ENCODE measurements around the gene TNIP2.
"Not testable (repeated sequence)": the region's sequence is repeated elsewhere in the genome, so short reads cannot be mapped to it uniquely, and the experiment has no call there.

TNIP2 gene

DNA sequence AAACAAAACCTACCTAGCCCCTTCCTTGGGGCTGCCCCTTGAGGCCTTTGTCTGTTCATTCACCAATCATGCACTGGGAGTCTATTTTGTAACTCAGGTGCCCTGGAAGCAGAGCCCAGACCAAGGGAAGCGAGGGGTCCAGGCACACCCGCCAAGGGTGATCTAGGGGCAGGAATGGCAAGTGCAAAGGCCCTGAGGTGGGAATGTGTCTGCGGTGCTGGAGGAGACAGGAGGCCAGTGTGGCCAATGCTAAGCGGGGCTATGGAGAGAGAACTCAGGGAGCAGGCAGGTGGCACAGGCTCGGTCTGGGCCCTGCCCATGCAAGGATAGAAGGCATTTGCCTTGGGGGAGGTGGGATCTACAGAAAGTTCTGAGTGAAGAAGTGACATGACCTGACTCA is 33.2 kb upstream of the TNIP2 start:
- no peaks in the 10 kb centered on the region for H3K36me3 Mint-ChIP-seq (ENCODE audit: low read depth)
- H3K4me3 Mint-ChIP-seq, result no peak overlapping the region
- H3K4me1 Mint-ChIP-seq (ENCODE audit: low read depth), result peaks cover 67% of the 10 kb centered on the region
- H3K9me3 Mint-ChIP-seq, result no peaks in the 10 kb centered on the region
- peak; percentile 30 for DNase-seq
- no peaks in the 10 kb centered on the region for H3K27me3 Mint-ChIP-seq
- H3K27ac Mint-ChIP-seq, result peak overlapping the region; percentile 27

- H3K9me3 Mint-ChIP-seq, result peaks cover 3% of the 10 kb centered on the region
- peak overlapping the region; percentile 95 for H3K27ac Mint-ChIP-seq
- H3K4me3 Mint-ChIP-seq, result no peak overlapping the region
- peaks cover 67% of the 10 kb centered on the region for H3K4me1 Mint-ChIP-seq (ENCODE audit: low read depth)
- H3K36me3 Mint-ChIP-seq (ENCODE audit: low read depth), result no peaks in the 10 kb centered on the region
- H3K27me3 Mint-ChIP-seq, result no peaks in the 10 kb centered on the region
- DNase-seq, result peak; percentile 35
Measured at GRCh38 chr4:2788532-2789103, 32.5 kb upstream of the TNIP2 start.

- Mint-ChIP-seq H3K4me1 (ENCODE audit: low read depth) (peaks cover 66% of the 10 kb centered on the region), H3K27me3 (no peaks in the 10 kb centered on the region), H3K4me3 (no peak overlapping the region), H3K27ac (peak overlapping the region; percentile 95), H3K36me3 (ENCODE audit: low read depth) (no peaks in the 10 kb centered on the region), H3K9me3 (peaks cover 8% of the 10 kb centered on the region)
- no peak for DNase-seq
Measured at GRCh38 chr4:2788101-2788500, 32.0 kb upstream of the TNIP2 start.

DNA sequence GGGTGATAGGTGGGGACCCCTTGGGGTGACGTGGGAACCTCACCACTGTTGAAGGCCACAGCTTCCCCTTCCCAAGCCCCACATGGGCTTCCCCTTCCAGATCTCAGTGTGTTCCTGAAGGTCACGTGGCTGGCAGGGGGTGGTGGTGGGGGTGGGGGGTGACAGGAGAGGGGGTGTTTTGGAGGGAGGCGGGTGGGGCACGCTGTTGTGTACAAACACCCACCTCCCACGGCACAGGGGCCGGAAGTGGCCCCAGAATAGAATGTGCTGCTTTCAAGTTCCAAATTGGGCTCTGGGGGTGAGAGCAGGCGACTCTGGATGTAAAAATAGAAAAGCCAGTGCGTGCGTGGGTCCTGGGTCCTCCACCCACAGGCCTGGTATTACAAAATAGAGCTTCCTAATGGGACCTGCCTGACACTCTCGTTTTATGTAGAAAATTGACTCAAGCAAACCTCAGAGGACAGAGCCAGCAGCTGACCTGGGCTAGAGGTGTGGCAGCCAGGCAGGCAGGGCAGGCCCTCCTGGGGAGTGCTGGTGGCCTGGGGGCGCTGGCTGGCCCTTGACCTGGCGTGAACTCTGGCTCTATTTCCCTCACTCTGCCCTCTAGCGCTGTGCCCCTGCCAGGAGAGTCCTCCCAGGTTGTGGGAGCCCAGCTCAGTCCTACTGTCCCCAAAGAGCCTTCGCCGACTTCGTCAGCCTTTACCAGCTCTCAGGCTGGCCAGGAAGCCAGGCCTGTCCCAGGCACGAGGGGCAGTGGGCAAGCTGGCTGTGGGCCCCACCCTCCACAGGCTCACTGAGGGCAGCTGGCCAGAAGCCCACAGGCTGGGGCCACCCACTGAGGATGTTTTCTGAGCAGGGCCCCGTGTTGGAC is 31.3 kb upstream of the TNIP2 start:
- Mint-ChIP-seq H3K27ac (peak overlapping the region; percentile 95), H3K4me3 (peak overlapping the region; percentile 23), H3K9me3 (peaks cover 14% of the 10 kb centered on the region), H3K4me1 (ENCODE audit: low read depth) (peaks cover 68% of the 10 kb centered on the region), H3K27me3 (no peaks in the 10 kb centered on the region), H3K36me3 (ENCODE audit: low read depth) (no peaks in the 10 kb centered on the region)
- DNase-seq, result peak; percentile 72

DNA sequence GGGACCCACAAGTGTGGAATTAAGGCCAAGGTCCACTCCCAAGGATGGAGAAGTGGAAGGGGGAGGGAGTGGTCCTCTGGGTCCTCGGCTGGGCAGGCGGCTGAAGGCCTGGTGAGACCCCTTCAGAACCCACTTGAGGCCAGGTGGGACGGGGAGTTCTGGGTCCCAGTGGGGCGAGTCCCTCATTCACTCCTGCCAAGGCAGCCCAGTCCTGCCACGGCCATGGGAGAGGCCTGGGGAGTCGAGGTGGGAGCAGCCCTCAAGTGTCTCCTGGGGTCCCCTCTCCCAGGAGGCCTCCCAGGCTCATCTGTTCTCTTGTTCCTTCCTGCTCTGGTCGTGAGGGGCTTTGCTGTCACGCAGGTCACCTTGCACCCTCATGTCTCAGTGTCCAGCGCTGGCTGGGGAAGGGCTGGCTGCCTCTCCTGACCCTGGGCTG is 30.7 kb upstream of the TNIP2 start:
- Mint-ChIP-seq H3K27ac (peak overlapping the region; percentile 95), H3K4me1 (ENCODE audit: low read depth) (peaks cover 67% of the 10 kb centered on the region), H3K9me3 (peaks cover 17% of the 10 kb centered on the region), H3K36me3 (ENCODE audit: low read depth) (no peaks in the 10 kb centered on the region), H3K4me3 (peak overlapping the region; percentile 23), H3K27me3 (no peaks in the 10 kb centered on the region)
- DNase-seq, result peak; percentile 63

DNA sequence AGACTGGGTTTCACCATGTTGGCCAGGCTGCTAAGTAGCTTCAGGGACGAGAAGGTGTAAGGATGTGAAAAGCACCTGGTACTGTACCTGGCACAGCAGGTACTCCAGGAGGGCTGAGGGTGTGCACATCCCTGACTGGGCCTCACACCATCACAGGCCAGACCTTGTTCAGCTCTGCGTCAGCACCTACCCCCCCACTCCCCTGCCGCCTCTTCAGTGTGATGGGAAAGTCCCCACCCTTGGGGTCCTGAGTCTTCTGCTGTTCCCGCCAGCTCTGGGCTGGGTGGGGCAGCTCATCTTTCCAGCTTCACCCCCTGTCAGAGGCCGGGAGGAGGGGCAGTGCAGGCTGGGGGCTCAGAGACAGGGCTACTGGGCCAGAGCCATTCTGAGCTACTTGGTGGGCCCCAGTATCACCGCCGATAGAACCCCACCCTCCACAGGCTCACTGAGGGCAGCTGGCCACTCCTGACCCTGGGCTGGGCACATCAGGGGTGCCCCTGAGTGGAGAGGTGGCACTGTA is 30.1 kb upstream of the TNIP2 start:
- H3K36me3 Mint-ChIP-seq (ENCODE audit: low read depth), result no peaks in the 10 kb centered on the region
- H3K27me3 Mint-ChIP-seq, result no peaks in the 10 kb centered on the region
- peak overlapping the region; percentile 95 for H3K27ac Mint-ChIP-seq
- peaks cover 62% of the 10 kb centered on the region for H3K4me1 Mint-ChIP-seq (ENCODE audit: low read depth)
- peak overlapping the region; percentile 10 for H3K4me3 Mint-ChIP-seq
- H3K9me3 Mint-ChIP-seq, result peaks cover 18% of the 10 kb centered on the region
- DNase-seq, result peak; percentile 82

DNA sequence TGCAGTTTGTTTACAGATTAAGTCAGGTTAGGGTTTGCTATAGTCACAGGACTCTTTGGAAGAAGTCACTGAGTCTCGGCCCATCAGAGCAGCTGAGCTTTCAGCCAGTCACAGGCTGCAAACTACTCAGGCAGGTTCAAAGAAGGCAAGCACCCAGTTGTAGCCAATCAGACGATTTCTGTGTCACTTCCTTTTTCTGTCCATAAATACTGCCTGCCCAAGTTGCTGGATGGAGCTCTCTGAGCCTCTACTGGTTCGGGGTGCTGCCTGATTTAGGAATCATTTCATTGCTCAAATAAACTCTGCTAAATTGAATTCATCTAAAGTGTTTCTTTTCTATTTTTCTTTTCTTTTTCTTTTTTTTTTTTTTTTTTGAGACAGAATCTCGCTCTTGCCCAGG is 29.5 kb upstream of the TNIP2 start:
- peak; percentile 50 for DNase-seq
- H3K27me3 Mint-ChIP-seq, result no peaks in the 10 kb centered on the region
- peaks cover 18% of the 10 kb centered on the region for H3K9me3 Mint-ChIP-seq
- no peaks in the 10 kb centered on the region for H3K36me3 Mint-ChIP-seq (ENCODE audit: low read depth)
- H3K27ac Mint-ChIP-seq, result no peak overlapping the region
- H3K4me3 Mint-ChIP-seq, result no peak overlapping the region
- H3K4me1 Mint-ChIP-seq (ENCODE audit: low read depth), result peaks cover 60% of the 10 kb centered on the region

DNA sequence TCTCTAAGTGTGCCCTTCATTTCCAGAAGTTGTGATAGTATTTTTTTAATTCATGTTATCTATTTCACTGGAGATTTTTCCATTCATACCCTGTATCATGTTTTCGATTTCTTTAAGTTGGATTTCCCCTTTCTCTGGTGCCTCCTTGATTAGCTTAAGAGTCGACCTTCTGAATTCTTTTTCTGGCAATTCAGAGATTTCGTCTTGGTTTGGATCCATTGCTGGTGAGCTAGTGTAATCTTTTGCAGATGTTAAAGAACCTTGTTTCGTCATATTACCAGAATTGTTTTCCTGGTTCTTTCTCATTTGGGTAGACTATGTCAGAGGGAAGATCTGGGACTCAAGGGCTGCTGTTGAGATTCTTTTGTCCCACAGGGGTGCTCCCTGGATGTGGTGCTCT is 27.7 kb upstream of the TNIP2 start:
- DNase-seq, result no peak
- Mint-ChIP-seq H3K27me3 (no peaks in the 10 kb centered on the region), H3K4me1 (ENCODE audit: low read depth) (peaks cover 50% of the 10 kb centered on the region), H3K9me3 (peaks cover 18% of the 10 kb centered on the region), H3K4me3 (no peak overlapping the region), H3K27ac (peak overlapping the region; percentile 58), H3K36me3 (ENCODE audit: low read depth) (no peaks in the 10 kb centered on the region)

- DNase-seq, result peak; percentile 8
- no peaks in the 10 kb centered on the region for H3K27me3 Mint-ChIP-seq
- H3K4me3 Mint-ChIP-seq, result no peak overlapping the region
- peaks cover 18% of the 10 kb centered on the region for H3K9me3 Mint-ChIP-seq
- H3K36me3 Mint-ChIP-seq (ENCODE audit: low read depth), result no peaks in the 10 kb centered on the region
- H3K27ac Mint-ChIP-seq, result no peak overlapping the region
- H3K4me1 Mint-ChIP-seq (ENCODE audit: low read depth), result peaks cover 31% of the 10 kb centered on the region
Measured at GRCh38 chr4:2781911-2782310, 25.8 kb upstream of the TNIP2 start.

GRCh38 chr4:2780643-2781042 is 24.5 kb upstream of the TNIP2 start:
- Mint-ChIP-seq H3K9me3 (peaks cover 18% of the 10 kb centered on the region), H3K4me1 (ENCODE audit: low read depth) (peaks cover 19% of the 10 kb centered on the region)
- peak; percentile 6 for DNase-seq
- H3K36me3 Mint-ChIP-seq (ENCODE audit: low read depth); H3K27ac Mint-ChIP-seq; H3K4me3 Mint-ChIP-seq; H3K27me3 Mint-ChIP-seq: not testable (repeated sequence)

DNA sequence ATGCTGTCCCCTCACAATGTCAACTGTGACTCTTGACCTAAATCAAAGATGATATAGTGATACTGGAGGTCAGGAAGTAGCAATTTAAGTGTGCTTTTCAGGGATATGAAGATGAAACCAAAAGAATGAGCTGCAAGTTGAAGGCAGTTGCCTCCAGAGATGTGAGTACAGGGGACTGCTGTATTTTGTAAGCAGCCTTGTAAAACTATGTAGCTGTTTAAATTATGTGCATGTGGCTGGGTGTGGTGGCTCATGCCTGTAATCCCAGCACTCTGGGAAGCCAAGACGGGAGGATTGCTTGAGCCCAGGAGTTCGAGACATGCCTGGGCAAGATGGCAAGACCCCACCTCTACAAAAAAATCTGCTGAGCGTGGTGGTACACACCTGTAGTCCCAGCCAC is 15.1 kb upstream of the TNIP2 start:
- peaks cover 8% of the 10 kb centered on the region for H3K9me3 Mint-ChIP-seq
- DNase-seq, result no peak
- H3K36me3 Mint-ChIP-seq (ENCODE audit: low read depth), result no peaks in the 10 kb centered on the region
- no peaks in the 10 kb centered on the region for H3K27me3 Mint-ChIP-seq
- peaks cover 9% of the 10 kb centered on the region for H3K4me1 Mint-ChIP-seq (ENCODE audit: low read depth)
- H3K4me3 Mint-ChIP-seq, result no peak overlapping the region
- H3K27ac Mint-ChIP-seq, result peak overlapping the region; percentile 34

- Mint-ChIP-seq H3K27ac (no peak overlapping the region), H3K4me1 (ENCODE audit: low read depth) (peaks cover 14% of the 10 kb centered on the region), H3K4me3 (no peak overlapping the region), H3K36me3 (ENCODE audit: low read depth) (no peaks in the 10 kb centered on the region), H3K27me3 (no peaks in the 10 kb centered on the region), H3K9me3 (peaks cover 8% of the 10 kb centered on the region)
- DNase-seq, result no peak
Measured at GRCh38 chr4:2768921-2769336, 12.8 kb upstream of the TNIP2 start.

- Mint-ChIP-seq H3K27ac (no peak overlapping the region), H3K9me3 (peaks cover 8% of the 10 kb centered on the region), H3K4me1 (ENCODE audit: low read depth) (peaks cover 17% of the 10 kb centered on the region), H3K36me3 (ENCODE audit: low read depth) (no peaks in the 10 kb centered on the region), H3K4me3 (no peak overlapping the region), H3K27me3 (no peaks in the 10 kb centered on the region)
- no peak for DNase-seq
Measured at GRCh38 chr4:2768124-2768523, 12.0 kb upstream of the TNIP2 start.

DNA sequence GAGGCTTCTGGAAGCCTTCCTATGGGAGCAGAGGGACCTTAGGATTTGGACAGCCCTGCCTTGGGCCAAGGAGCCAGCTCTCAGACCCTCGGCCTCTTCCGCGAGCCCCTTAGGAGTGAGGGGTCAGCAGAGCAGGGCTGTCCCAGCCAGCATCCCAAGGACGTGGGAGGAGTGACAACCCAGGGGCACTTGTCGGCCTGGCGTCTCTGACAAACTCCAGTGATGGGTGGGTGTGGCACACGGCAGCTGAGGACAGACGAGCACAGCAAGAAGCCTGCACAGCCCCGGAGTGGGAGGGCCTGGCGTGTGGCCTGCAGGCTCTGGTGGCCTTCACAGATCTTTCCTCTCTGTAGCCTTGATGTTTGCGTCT is 11.6 kb upstream of the TNIP2 start:
- Mint-ChIP-seq H3K27ac (no peak overlapping the region), H3K9me3 (peaks cover 8% of the 10 kb centered on the region), H3K4me1 (ENCODE audit: low read depth) (peaks cover 17% of the 10 kb centered on the region), H3K4me3 (no peak overlapping the region), H3K27me3 (no peaks in the 10 kb centered on the region), H3K36me3 (ENCODE audit: low read depth) (no peaks in the 10 kb centered on the region)
- no peak for DNase-seq

DNA sequence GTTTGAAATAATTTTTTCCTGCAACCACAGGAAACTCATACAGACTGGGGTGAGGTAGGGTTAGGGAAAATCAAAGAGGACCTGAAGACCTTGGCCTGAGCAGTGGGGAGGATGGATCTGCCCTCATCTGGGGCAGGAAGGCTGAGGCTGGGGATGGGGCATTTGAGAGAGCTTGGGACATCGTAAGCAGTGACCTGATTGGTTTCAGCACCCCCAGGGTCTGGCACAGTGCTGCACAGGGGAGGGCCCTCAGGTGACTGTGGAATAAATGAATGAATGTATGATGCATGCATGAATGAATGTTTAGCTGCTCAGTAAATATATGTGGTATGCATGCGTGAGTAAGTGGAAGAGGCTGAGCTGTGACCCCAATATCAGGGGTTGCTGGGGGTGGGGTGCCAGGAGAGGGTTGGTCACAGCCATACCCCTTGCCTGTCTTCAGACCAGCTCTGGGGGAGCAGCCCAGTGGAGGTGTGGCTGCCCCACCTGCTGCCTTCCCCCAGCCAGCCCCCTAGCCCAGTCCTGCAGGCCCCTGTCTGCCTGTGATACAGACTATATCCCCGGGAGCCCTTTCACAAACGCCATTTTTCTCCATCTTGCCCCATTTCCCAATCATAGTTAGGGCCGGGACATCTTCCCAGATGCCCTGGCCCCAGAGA is 11.0 kb upstream of the TNIP2 start:
- no peak overlapping the region for H3K27ac Mint-ChIP-seq
- H3K9me3 Mint-ChIP-seq, result peaks cover 8% of the 10 kb centered on the region
- H3K4me1 Mint-ChIP-seq (ENCODE audit: low read depth), result peaks cover 19% of the 10 kb centered on the region
- no peak overlapping the region for H3K4me3 Mint-ChIP-seq
- no peak for DNase-seq
- no peaks in the 10 kb centered on the region for H3K36me3 Mint-ChIP-seq (ENCODE audit: low read depth)
- H3K27me3 Mint-ChIP-seq, result no peaks in the 10 kb centered on the region
